Activated T-cell treated with anti-CD3 and anti-CD28 coated beads, Interleukin-2, amount 50 U/mL, for 24 hours (primary cell): ENCODE data around the gene FAM107B.

Experiments
- DNase-seq: peaks from one replicate; pipeline ENCODE4 v3.0.0-alpha.2; 2020
- H3K27ac Mint-ChIP-seq: 2 replicates; pipeline ENCODE4 v1.8.0; 2020; ENCODE audit warnings: mild to moderate bottlenecking, mixed read lengths
- H3K27me3 Mint-ChIP-seq: 2 replicates; pipeline ENCODE4 v1.8.0; 2020; ENCODE audit warnings: mixed read lengths
- H3K36me3 Mint-ChIP-seq: 2 replicates; pipeline ENCODE4 v1.8.0; 2020; ENCODE audit warnings: low read depth, mixed read lengths
- H3K4me1 Mint-ChIP-seq: 2 replicates; pipeline ENCODE4 v1.8.0; 2020; ENCODE audit warnings: low read depth, mixed read lengths
- H3K4me3 Mint-ChIP-seq: 2 replicates; pipeline ENCODE4 v1.8.0; 2020; ENCODE audit warnings: mild to moderate bottlenecking, moderate library complexity, mixed read lengths
- H3K9me3 Mint-ChIP-seq: 2 replicates; pipeline ENCODE4 v1.8.0; 2020; ENCODE audit warnings: mixed read lengths

Gene FAM107B

GRCh38 chr10:14798636-14799035 lies 23.9 kb upstream of the FAM107B start:
- H3K4me3 Mint-ChIP-seq: no peak overlapping the region
- no peaks in the 10 kb centered on the region for H3K4me1 Mint-ChIP-seq
- no peak overlapping the region for H3K27ac Mint-ChIP-seq
- H3K27me3 Mint-ChIP-seq: no peaks in the 10 kb centered on the region
- no peaks in the 10 kb centered on the region for H3K36me3 Mint-ChIP-seq
- DNase-seq: no peak
- H3K9me3 Mint-ChIP-seq: no peaks in the 10 kb centered on the region

- peaks cover 4% of the 10 kb centered on the region for H3K9me3 Mint-ChIP-seq
- H3K4me3 Mint-ChIP-seq: no peak overlapping the region
- no peaks in the 10 kb centered on the region for H3K27me3 Mint-ChIP-seq
- peaks cover under 1% of the 10 kb centered on the region for H3K4me1 Mint-ChIP-seq
- no peak for DNase-seq
- no peaks in the 10 kb centered on the region for H3K36me3 Mint-ChIP-seq
- no peak overlapping the region for H3K27ac Mint-ChIP-seq
Measured at GRCh38 chr10:14787938-14788337, 13.2 kb upstream of the FAM107B start.

- H3K4me3 Mint-ChIP-seq: no peak overlapping the region
- H3K27ac Mint-ChIP-seq: no peak overlapping the region
- peaks cover 4% of the 10 kb centered on the region for H3K9me3 Mint-ChIP-seq
- H3K36me3 Mint-ChIP-seq: no peaks in the 10 kb centered on the region
- no peak for DNase-seq
- H3K4me1 Mint-ChIP-seq: peaks cover 8% of the 10 kb centered on the region
- H3K27me3 Mint-ChIP-seq: no peaks in the 10 kb centered on the region
Measured at GRCh38 chr10:14784459-14785055, 9.9 kb upstream of the FAM107B start.

GRCh38 chr10:14782691-14783363 lies 8.1 kb upstream of the FAM107B start:
- peaks cover 2% of the 10 kb centered on the region for H3K9me3 Mint-ChIP-seq
- peaks cover 8% of the 10 kb centered on the region for H3K4me1 Mint-ChIP-seq
- H3K27ac Mint-ChIP-seq: peak overlapping the region; percentile 77
- no peaks in the 10 kb centered on the region for H3K27me3 Mint-ChIP-seq
- DNase-seq: no peak
- H3K36me3 Mint-ChIP-seq: no peaks in the 10 kb centered on the region
- no peak overlapping the region for H3K4me3 Mint-ChIP-seq

GRCh38 chr10:14781763-14782162 lies 7.1 kb upstream of the FAM107B start:
- Mint-ChIP-seq H3K36me3 (no peaks in the 10 kb centered on the region), H3K27me3 (no peaks in the 10 kb centered on the region), H3K4me1 (peaks cover 8% of the 10 kb centered on the region)

GRCh38 chr10:14779001-14779651 lies 4.4 kb upstream of the FAM107B start:
- H3K4me3 Mint-ChIP-seq: no peak overlapping the region
- no peak for DNase-seq
- peaks cover 8% of the 10 kb centered on the region for H3K4me1 Mint-ChIP-seq
- no peaks in the 10 kb centered on the region for H3K9me3 Mint-ChIP-seq
- H3K27me3 Mint-ChIP-seq: no peaks in the 10 kb centered on the region
- H3K36me3 Mint-ChIP-seq: no peaks in the 10 kb centered on the region
- no peak overlapping the region for H3K27ac Mint-ChIP-seq

More at GRCh38 chr10:14781763-14782162, 7.1 kb upstream of the FAM107B start:
- peaks cover 2% of the 10 kb centered on the region for H3K9me3 Mint-ChIP-seq
- H3K27ac Mint-ChIP-seq: no peak overlapping the region
- no peak for DNase-seq
- H3K4me3 Mint-ChIP-seq: no peak overlapping the region

GRCh38 chr10:14776546-14776945 lies 1.8 kb upstream of the FAM107B start:
- Mint-ChIP-seq H3K9me3 (no peaks in the 10 kb centered on the region), H3K27ac (no peak overlapping the region), H3K36me3 (no peaks in the 10 kb centered on the region), H3K4me1 (no peaks in the 10 kb centered on the region), H3K27me3 (no peaks in the 10 kb centered on the region), H3K4me3 (no peak overlapping the region)
- no peak for DNase-seq

- Mint-ChIP-seq H3K4me3 (no peak overlapping the region), H3K27ac (no peak overlapping the region), H3K36me3 (no peaks in the 10 kb centered on the region), H3K4me1 (no peaks in the 10 kb centered on the region), H3K9me3 (no peaks in the 10 kb centered on the region), H3K27me3 (no peaks in the 10 kb centered on the region)
- DNase-seq: no peak
Measured at GRCh38 chr10:14775656-14776055, 959 bp upstream of the FAM107B start.

- no peaks in the 10 kb centered on the region for H3K27me3 Mint-ChIP-seq
- H3K27ac Mint-ChIP-seq: no peak overlapping the region
- H3K36me3 Mint-ChIP-seq: no peaks in the 10 kb centered on the region
Measured at GRCh38 chr10:14774214-14774580, 500 bp downstream of the FAM107B start.

GRCh38 chr10:14773551-14774213 lies 1.0 kb downstream of the FAM107B start:
- H3K27ac Mint-ChIP-seq: no peak overlapping the region

More at GRCh38 chr10:14774214-14774580, 500 bp downstream of the FAM107B start:
- no peak overlapping the region for H3K4me3 Mint-ChIP-seq
- H3K4me1 Mint-ChIP-seq: no peaks in the 10 kb centered on the region
- no peaks in the 10 kb centered on the region for H3K9me3 Mint-ChIP-seq
- DNase-seq: no peak

GRCh38 chr10:14772399-14772798 lies 2.3 kb downstream of the FAM107B start:
- Mint-ChIP-seq H3K4me3 (no peak overlapping the region), H3K27ac (no peak overlapping the region)

More at GRCh38 chr10:14773551-14774213, 1.0 kb downstream of the FAM107B start:
- H3K9me3 Mint-ChIP-seq: no peaks in the 10 kb centered on the region
- DNase-seq: no peak
- H3K27me3 Mint-ChIP-seq: no peaks in the 10 kb centered on the region
- H3K4me3 Mint-ChIP-seq: no peak overlapping the region
- no peaks in the 10 kb centered on the region for H3K4me1 Mint-ChIP-seq
- H3K36me3 Mint-ChIP-seq: no peaks in the 10 kb centered on the region

GRCh38 chr10:14770927-14771326 lies 3.8 kb downstream of the FAM107B start:
- no peaks in the 10 kb centered on the region for H3K4me1 Mint-ChIP-seq
- H3K27ac Mint-ChIP-seq: no peak overlapping the region
- no peak overlapping the region for H3K4me3 Mint-ChIP-seq
- DNase-seq: no peak
- no peaks in the 10 kb centered on the region for H3K27me3 Mint-ChIP-seq
- no peaks in the 10 kb centered on the region for H3K36me3 Mint-ChIP-seq
- no peaks in the 10 kb centered on the region for H3K9me3 Mint-ChIP-seq

More at GRCh38 chr10:14772399-14772798, 2.3 kb downstream of the FAM107B start:
- H3K4me1 Mint-ChIP-seq: no peaks in the 10 kb centered on the region
- H3K9me3 Mint-ChIP-seq: no peaks in the 10 kb centered on the region
- no peak for DNase-seq
- no peaks in the 10 kb centered on the region for H3K27me3 Mint-ChIP-seq
- no peaks in the 10 kb centered on the region for H3K36me3 Mint-ChIP-seq

- H3K4me3 Mint-ChIP-seq: no peak overlapping the region
- no peak overlapping the region for H3K27ac Mint-ChIP-seq
- H3K4me1 Mint-ChIP-seq: peaks cover 8% of the 10 kb centered on the region
- no peaks in the 10 kb centered on the region for H3K9me3 Mint-ChIP-seq
- no peaks in the 10 kb centered on the region for H3K27me3 Mint-ChIP-seq
- no peaks in the 10 kb centered on the region for H3K36me3 Mint-ChIP-seq
- no peak for DNase-seq
Measured at GRCh38 chr10:14761372-14761771, 13.3 kb downstream of the FAM107B start.

- Mint-ChIP-seq H3K4me1 (peaks cover 8% of the 10 kb centered on the region), H3K4me3 (no peak overlapping the region)
- DNase-seq: no peak
Measured at GRCh38 chr10:14758994-14759664, 15.6 kb downstream of the FAM107B start.

More at GRCh38 chr10:14758994-14759664, 15.6 kb downstream of the FAM107B start:
- Mint-ChIP-seq H3K9me3 (no peaks in the 10 kb centered on the region), H3K27me3 (no peaks in the 10 kb centered on the region), H3K27ac (no peak overlapping the region), H3K36me3 (no peaks in the 10 kb centered on the region)
